ENCODE results near the gene PRKCZ.
"Not testable (repeated sequence)": the region's sequence is repeated elsewhere in the genome, so short reads cannot be mapped to it uniquely, and the experiment has no call there.

The PRKCZ gene

GRCh38 chr1:2130156-2130555 lies 79.9 kb downstream of the PRKCZ start:
- in situ Hi-C loops (cut with MboI; ENCODE audit: low sequenced_read_pairs), result no loop called here

- in situ Hi-C loops (cut with MboI; ENCODE audit: low sequenced_read_pairs), result no loop called here
Observed at GRCh38 chr1:2130871-2131289, 80.7 kb downstream of the PRKCZ start.

- in situ Hi-C loops (cut with MboI; ENCODE audit: low sequenced_read_pairs), result no loop called here
Observed at GRCh38 chr1:2132222-2133038, 82.2 kb downstream of the PRKCZ start.

GRCh38 chr1:2133039-2133878 lies 83.0 kb downstream of the PRKCZ start:
- in situ Hi-C loops (cut with MboI; ENCODE audit: low sequenced_read_pairs), result no loop called here

- in situ Hi-C loops (cut with MboI; ENCODE audit: low sequenced_read_pairs), result no loop called here
Observed at GRCh38 chr1:2133879-2134215, 83.6 kb downstream of the PRKCZ start.

- in situ Hi-C loops (cut with MboI; ENCODE audit: low sequenced_read_pairs), result no loop called here
Observed at GRCh38 chr1:2134266-2134620, 84.0 kb downstream of the PRKCZ start.

- in situ Hi-C loops (cut with MboI; ENCODE audit: low sequenced_read_pairs), result no loop called here
Observed at GRCh38 chr1:2134621-2135307, 84.6 kb downstream of the PRKCZ start.

GRCh38 chr1:2135441-2135841 lies 85.2 kb downstream of the PRKCZ start:
- in situ Hi-C loops (cut with MboI; ENCODE audit: low sequenced_read_pairs), result no loop called here

GRCh38 chr1:2135941-2136340 lies 85.7 kb downstream of the PRKCZ start:
- in situ Hi-C loops (cut with MboI; ENCODE audit: low sequenced_read_pairs), result no loop called here

GRCh38 chr1:2136386-2137235 lies 86.4 kb downstream of the PRKCZ start:
- in situ Hi-C loops (cut with MboI; ENCODE audit: low sequenced_read_pairs), result no loop called here

GRCh38 chr1:2137257-2138121 lies 87.3 kb downstream of the PRKCZ start:
- in situ Hi-C loops (cut with MboI; ENCODE audit: low sequenced_read_pairs), result no loop called here

GRCh38 chr1:2139156-2139555 lies 88.9 kb downstream of the PRKCZ start:
- in situ Hi-C loops (cut with MboI; ENCODE audit: low sequenced_read_pairs), result not testable (repeated sequence)

- in situ Hi-C loops (cut with MboI; ENCODE audit: low sequenced_read_pairs), result no loop called here
Observed at GRCh38 chr1:2141025-2141424, 90.8 kb downstream of the PRKCZ start.

GRCh38 chr1:2143814-2144500 lies 93.7 kb downstream of the PRKCZ start:
- in situ Hi-C loops (cut with MboI; ENCODE audit: low sequenced_read_pairs), result no loop called here

GRCh38 chr1:2144501-2145090 lies 94.4 kb downstream of the PRKCZ start:
- in situ Hi-C loops (cut with MboI; ENCODE audit: low sequenced_read_pairs), result no loop called here

- in situ Hi-C loops (cut with MboI; ENCODE audit: low sequenced_read_pairs), result no loop called here
Observed at GRCh38 chr1:2145946-2146835, 96.0 kb downstream of the PRKCZ start.

- in situ Hi-C loops (cut with MboI; ENCODE audit: low sequenced_read_pairs), result no loop called here
Observed at GRCh38 chr1:2146836-2147517, 96.8 kb downstream of the PRKCZ start.

Data from hTERT RPE-1 (cell line).